ENCODE results near the gene CHCHD6. TPM values are rescaled to one million over a fixed set of nuclear protein-coding genes. Genes with fewer than 3 reads are reported as not detected.

Gene CHCHD6
- total RNA-seq, 1 experiment from 2014 or later: 36.3 TPM

- TF ChIP-seq RAD21 (IDR thresholded peaks at IDR 0.05; ENCODE audit: low read depth) (no peak), SIN3A (IDR thresholded peaks at IDR 0.05; ENCODE audit: low read depth) (no peak), EZH2 (IDR thresholded peaks at IDR 0.05) (no peak), SP1 (IDR thresholded peaks at IDR 0.05; ENCODE audit: low read depth) (no peak), CBX3 (IDR thresholded peaks at IDR 0.05; ENCODE audit: low read depth) (no peak), EZH2phosphoT487 (IDR thresholded peaks at IDR 0.05; ENCODE audit: borderline replicate concordance) (no peak), ZFX (IDR thresholded peaks at IDR 0.05) (no peak), JUND (IDR thresholded peaks at IDR 0.05) (no peak), YY1 (IDR thresholded peaks at IDR 0.05; ENCODE audit: extremely low read depth, insufficient replicate concordance, low read depth, low read length) (no peak), SRF (IDR thresholded peaks at IDR 0.05; ENCODE audit: low read depth) (no peak), EGR1 (IDR thresholded peaks at IDR 0.05; ENCODE audit: low read depth) (no peak)
Measured at GRCh38 chr3:126891141-126891540, 187.1 kb downstream of the CHCHD6 start (continued).

- no TSS peak for BruUV-seq (replicated peaks)
- H3K9me3 ChIP-seq (ENCODE audit: control insufficient read depth in 1 of 2, insufficient read depth in 1 of 2, low read depth in 1 of 2, low read length in 2 of 2): no peaks in the 10 kb centered on the region
- no peak overlapping the region for H3K4me3 ChIP-seq (replicated peaks in 1 of 2; ENCODE audit: low read depth in 1 of 2, low read length in 2 of 2)
- CTCF ChIA-PET: no interaction called here
- no peak overlapping the region for H3K9ac ChIP-seq (ENCODE audit: low read length)
- TF ChIP-seq EZH2 (IDR thresholded peaks at IDR 0.05) (no peak), SRF (IDR thresholded peaks at IDR 0.05; ENCODE audit: low read depth) (no peak), CBX3 (IDR thresholded peaks at IDR 0.05; ENCODE audit: low read depth) (no peak), POLR2AphosphoS5 (IDR thresholded peaks at IDR 0.05; ENCODE audit: low read depth, low read length) (no peak), YY1 (IDR thresholded peaks at IDR 0.05; ENCODE audit: extremely low read depth, insufficient replicate concordance, low read depth, low read length) (no peak), FOSL1 (IDR thresholded peaks at IDR 0.05; ENCODE audit: low read depth) (no peak), ZNF274 (IDR thresholded peaks at IDR 0.05; ENCODE audit: low read depth, low read length) (no peak), JUND (IDR thresholded peaks at IDR 0.05) (no peak), EGR1 (IDR thresholded peaks at IDR 0.05; ENCODE audit: low read depth) (no peak)
- DNase-seq (ENCODE audit: low read depth, low spot score) (no peak), ATAC-seq (no peak)
- no peaks in the 10 kb centered on the region for H3K79me2 ChIP-seq (ENCODE audit: insufficient read depth, low read length)
- no peak overlapping the region for H3K4me2 ChIP-seq (ENCODE audit: low read length)
- POLR2A ChIA-PET: no interaction called here
- no peak overlapping the region for H3K27ac ChIP-seq (ENCODE audit: low read depth, low read length)
- RAD21 ChIA-PET (ENCODE audit: low non-redundant PET in 1 of 2, low total read pairs in 2 of 2, uncharacterized antibody in 2 of 2, unreplicated experiment in 2 of 2): no interaction called here
- H2AFZ ChIP-seq (ENCODE audit: low read depth, low read length, poor library complexity, severe bottlenecking): no peak overlapping the region
- H3K9me2 ChIP-seq (ENCODE audit: insufficient read depth): no peaks in the 10 kb centered on the region
- H3K36me3 ChIP-seq (ENCODE audit: control insufficient read depth in 1 of 2, insufficient read depth in 2 of 2, low read length in 2 of 2): no peaks in the 10 kb centered on the region
- intact Hi-C loops (cut with micrococcal nuclease): no loop called here
- H3K27me3 ChIP-seq (ENCODE audit: insufficient read depth, low read length): no peaks in the 10 kb centered on the region
- peaks cover 3 to 10% of the 10 kb centered on the region in 2 experiments; a peak in 1 of 4 replicates for H3K4me1 ChIP-seq (ENCODE audit: control insufficient read depth in 1 of 2, insufficient read depth in 2 of 2, low read length in 2 of 2)
- H4K20me1 ChIP-seq (ENCODE audit: insufficient read depth): no peaks in the 10 kb centered on the region
Measured at GRCh38 chr3:126891791-126892190, 187.8 kb downstream of the CHCHD6 start.

All from HCT116 (cell line).